ENCODE measurements around the gene NRSN1.

NRSN1 gene, protein sequence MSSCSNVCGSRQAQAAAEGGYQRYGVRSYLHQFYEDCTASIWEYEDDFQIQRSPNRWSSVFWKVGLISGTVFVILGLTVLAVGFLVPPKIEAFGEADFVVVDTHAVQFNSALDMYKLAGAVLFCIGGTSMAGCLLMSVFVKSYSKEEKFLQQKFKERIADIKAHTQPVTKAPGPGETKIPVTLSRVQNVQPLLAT

GRCh38 chr6:24125980-24126379, at the start of gene NRSN1:
TSS of gene NRSN1 (plus strand) at chr6:24126215. CDS start at chr6:24134328, 8,113 bp downstream.
- no peak for DNase-seq (ENCODE audit: low read depth)

DNA sequence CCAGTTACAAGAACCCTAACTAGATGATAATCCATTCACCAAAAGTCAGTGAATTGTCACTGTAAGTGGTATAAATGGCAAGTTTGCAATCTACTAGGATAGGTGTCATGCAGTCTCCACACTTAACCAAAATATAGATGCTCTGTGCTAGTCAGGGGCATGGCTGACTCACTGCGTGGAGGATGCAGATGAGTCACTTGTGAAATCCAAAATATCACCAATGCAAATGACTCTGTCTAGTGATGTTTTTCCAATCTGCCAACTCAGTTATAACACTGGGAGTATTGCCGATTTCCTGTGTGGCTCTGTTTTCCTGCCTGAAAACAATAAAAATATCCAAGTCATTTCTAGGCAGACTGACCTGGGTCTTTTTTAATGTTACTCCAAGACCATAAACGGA, 47.8 kb upstream of the NRSN1 start:
- peak; percentile 67 for DNase-seq (ENCODE audit: low read depth)

DNA sequence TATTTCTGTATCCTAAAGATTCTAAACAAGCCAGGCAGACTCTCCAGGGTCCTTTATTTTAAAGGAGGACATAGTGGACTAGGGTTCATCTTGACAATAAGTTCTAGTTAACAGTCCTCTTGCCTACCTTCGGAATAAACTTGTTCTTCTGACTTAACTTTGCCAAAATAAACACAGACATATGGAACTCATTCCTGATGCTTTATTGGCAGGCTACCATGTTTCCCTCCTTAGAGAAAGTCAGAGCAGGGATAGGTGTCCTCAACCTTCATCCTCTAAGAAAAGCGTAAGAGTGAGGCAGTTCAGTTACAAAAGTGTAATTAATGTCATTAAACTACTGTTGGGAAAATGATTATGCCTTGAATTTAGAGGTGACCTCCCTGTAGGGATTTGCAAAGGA, 46.9 kb upstream of the NRSN1 start:
- no peak for DNase-seq (ENCODE audit: low read depth)

GRCh38 chr6:24080711-24081110, 45.3 kb upstream of the NRSN1 start:
- DNase-seq (ENCODE audit: low read depth), result no peak

DNA sequence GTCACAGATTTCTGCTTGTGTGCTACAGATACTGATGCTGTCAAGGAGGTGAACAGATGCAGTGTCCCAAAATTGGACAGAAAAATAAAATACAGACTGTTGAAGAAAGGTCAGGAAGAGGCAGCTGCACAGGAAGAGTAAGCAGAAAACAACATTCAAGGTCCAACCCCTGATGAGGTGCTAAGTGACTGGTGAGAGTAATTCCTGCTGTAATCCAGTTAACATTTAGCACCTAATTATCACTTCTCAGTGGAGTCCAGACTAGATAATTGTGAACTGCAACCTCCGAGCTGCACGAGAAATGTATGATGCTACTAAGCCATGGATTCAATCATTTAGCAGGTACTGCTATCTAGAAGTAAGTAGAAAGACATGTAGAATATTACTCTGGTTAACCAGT, 36.3 kb upstream of the NRSN1 start:
- DNase-seq (ENCODE audit: low read depth), result no peak

GRCh38 chr6:24092407-24092806, 33.6 kb upstream of the NRSN1 start:
- DNase-seq (ENCODE audit: low read depth), result no peak

GRCh38 chr6:24093381-24093780, 32.6 kb upstream of the NRSN1 start:
- peak; percentile 39 for DNase-seq (ENCODE audit: low read depth)

DNA sequence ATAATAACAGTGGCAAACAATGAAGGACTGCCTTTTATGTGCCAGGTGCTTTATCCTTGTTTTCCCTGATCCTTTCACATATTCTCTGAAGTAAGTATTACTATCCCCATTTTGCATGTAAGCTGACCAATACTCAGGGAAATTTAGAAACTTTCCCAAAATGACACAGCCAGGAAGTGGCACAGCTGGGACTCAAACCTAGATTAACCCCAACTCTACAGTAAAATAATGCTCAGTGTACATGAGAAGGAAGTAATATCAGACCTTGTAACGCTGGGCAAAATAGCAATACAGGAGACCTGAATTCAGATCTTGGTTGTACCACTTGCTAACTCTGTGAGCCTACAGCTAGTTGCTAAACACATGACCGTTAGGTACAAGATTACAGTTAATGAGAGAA, 26.8 kb upstream of the NRSN1 start:
- DNase-seq (ENCODE audit: low read depth), result no peak

DNA sequence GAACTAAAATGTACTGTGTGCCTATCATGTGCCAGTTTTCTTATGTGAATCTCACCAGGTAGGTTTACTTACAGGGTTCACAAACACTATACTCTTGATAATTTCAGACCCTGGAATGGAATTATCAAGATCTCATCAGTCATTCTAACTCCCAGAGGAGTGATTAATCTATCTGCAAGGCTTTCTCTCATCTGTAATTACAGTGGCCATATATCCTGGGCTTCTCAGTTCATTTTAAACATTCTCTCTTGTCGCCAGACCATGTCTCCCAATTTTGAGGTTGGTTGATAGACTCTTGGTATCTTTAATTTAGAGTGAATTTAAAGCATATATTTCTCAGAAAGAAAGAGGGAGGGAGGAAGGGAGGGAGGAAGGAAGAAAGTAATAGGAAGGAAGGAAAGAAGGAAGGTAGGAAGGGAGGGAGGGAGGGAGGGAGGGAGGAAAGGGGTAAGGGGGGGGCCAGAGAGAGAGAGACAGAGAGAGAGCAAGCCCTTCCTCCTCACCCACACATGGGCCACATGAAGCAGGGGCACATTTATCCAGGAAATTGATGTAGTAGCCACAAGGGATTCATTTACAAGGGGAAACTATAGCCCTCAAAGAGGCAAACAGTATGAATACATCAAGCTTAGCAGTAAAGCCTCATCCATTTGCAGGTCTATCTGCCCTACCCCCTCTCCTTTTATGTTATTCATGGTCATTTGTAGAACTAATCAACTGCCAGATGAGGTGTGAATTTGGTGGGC, 25.8 kb upstream of the NRSN1 start:
- DNase-seq (ENCODE audit: low read depth), result no peak

GRCh38 chr6:24100770-24101155, 25.3 kb upstream of the NRSN1 start:
- no peak for DNase-seq (ENCODE audit: low read depth)

DNA sequence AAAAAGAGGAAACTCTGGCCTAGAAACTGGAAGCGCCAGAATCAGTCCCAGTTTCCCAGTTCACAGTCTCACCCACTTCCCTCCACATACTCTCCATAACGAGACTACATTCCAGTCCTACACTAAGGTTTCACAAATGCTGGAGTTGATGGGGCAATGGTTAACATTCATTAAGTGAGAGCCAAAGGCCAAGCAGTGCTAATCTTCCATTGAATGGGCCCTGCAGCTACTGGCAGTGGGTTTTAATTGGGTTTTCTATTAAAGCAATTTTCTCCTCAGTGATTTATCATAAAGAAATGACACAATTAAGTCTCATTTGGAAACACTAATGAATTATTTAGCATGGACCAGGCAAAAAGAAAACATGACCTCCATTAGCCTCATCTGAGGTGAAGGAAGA, 20.8 kb upstream of the NRSN1 start:
- DNase-seq (ENCODE audit: low read depth), result no peak

DNA sequence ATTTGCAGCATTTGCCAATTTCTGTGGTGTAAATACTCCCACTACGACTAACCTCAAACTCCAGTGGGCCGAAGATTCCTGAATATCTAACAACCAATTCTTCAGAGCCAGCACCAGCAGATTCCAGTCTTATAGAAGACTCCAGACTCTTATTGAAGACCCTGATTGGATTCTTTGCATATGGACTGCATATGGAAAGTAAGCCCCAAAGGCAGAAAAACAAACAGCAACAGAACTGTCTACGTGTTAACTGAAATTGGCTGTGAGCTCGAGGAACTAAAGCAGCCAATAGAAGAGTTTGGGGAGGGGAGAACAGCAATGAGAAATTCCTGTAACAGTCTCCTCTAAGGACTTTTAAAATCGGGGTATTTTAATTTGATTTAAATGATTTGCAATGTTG, 19.7 kb upstream of the NRSN1 start:
- DNase-seq (ENCODE audit: low read depth), result no peak

DNA sequence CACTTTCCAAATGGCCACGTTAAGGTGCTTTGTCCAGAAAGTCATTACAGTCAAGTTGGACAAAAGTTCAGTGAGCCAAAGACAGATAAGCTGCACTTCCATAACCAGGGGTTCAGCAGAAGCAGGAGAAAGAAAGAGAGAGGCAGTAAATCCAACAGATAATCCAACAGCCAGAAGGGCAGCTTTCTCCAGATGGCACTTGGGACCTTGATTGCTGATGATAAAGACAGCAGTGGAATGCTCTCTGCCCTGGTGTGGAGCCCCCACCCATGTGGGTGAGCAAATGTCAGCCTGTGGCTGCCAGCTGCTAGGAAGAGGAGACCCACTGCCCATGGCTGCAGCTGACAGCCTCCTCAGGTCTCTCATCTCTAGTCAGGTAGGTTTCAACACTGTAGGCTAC, 18.7 kb upstream of the NRSN1 start:
- DNase-seq (ENCODE audit: low read depth), result no peak

GRCh38 chr6:24108056-24108455, 18.0 kb upstream of the NRSN1 start:
- DNase-seq (ENCODE audit: low read depth), result no peak

GRCh38 chr6:24110417-24110816, 15.6 kb upstream of the NRSN1 start:
- DNase-seq (ENCODE audit: low read depth), result no peak

DNA sequence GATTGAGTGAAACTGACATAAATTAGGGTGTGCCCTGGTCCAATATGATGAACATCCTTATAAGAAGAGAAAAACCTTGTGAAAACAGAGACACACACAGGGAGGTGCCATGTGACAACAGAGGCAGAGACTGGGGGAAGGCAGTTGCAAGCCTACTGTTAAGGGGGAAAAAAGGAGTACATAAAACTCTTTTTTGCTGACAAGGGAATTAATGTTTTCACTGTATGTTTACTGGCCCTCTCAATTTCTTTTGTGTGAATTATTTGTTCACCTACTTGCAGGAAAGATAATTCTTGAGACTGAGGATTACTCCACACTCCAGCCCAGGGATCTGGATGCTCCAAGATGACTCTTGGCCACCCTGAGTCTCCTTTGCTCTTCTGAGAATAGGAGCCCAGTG, 12.1 kb upstream of the NRSN1 start:
- no peak for DNase-seq (ENCODE audit: low read depth)

DNA sequence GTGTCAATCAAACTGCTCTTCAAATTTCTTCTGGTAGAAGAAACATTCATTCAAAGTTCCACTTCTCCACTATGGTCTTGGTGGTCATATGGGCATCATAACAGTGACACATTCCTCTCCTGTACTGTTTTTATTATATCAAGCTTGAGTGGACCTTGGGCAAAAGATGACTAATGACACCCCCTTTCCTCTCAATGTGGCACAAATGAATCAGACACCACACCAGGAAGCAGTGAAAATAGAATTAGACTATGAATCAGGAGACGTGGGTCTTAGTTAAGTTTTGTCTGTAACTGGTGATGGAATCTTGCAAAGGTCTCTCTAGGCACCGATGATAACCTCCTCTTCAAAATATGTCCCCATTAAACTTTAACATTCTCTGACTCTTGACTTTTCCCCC, 9.0 kb upstream of the NRSN1 start:
- peak; percentile 18 for DNase-seq (ENCODE audit: low read depth)

DNA sequence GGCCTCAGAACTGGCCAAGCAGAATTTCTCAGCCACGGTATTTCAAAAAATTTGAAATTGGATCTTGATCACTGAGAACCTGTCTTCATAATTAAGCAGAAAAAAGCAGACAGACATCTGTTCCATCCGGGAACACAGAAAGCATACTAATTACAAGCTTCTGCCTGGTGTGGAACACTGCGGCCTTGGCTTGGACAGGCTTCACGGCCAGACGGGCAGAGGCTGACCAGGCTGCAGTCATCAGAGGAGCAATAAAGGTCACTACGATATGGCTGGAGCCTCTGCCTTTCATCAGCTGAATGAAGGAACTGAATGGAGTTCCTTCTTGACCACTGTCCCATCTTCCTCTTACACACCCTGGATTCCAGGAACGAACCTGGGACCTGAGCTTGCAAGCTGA, 3.9 kb upstream of the NRSN1 start:
- DNase-seq (ENCODE audit: low read depth), result no peak

- peak; percentile 41 for DNase-seq (ENCODE audit: low read depth)
These were observed 674 bp downstream of the NRSN1 start for GRCh38 chr6:24126586-24127192.

- DNase-seq (ENCODE audit: low read depth), result no peak
These were observed 1.3 kb downstream of the NRSN1 start for GRCh38 chr6:24127316-24127715.

GRCh38 chr6:24131751-24132150, 5.7 kb downstream of the NRSN1 start:
- no peak for DNase-seq (ENCODE audit: low read depth)

GRCh38 chr6:24139080-24139479, 13.1 kb downstream of the NRSN1 start:
- no peak for DNase-seq (ENCODE audit: low read depth)

DNA sequence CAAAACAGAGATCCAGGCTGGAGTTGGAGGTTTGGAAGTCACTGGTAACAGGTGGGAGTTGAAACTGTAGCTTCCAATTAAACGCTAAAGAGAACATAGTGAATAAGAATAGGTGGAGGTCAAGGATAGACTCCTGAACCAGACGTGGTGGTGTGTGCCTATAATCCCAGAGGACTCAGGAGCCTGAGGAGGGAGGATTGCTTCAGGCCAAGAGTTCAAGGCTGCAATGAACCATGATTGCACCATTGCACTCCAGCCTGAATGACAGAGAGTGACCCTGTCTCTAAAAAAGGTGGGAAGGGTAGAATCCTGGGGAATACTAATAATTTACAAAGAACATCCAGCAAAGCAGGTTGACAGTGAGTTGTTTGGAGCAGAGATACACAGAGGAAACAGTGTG, 13.6 kb downstream of the NRSN1 start:
- DNase-seq (ENCODE audit: low read depth), result no peak

GRCh38 chr6:24140591-24140990, 14.6 kb downstream of the NRSN1 start:
- no peak for DNase-seq (ENCODE audit: low read depth)
